ENCODE measurements around the gene CYTH1.

The CYTH1 gene

DNA sequence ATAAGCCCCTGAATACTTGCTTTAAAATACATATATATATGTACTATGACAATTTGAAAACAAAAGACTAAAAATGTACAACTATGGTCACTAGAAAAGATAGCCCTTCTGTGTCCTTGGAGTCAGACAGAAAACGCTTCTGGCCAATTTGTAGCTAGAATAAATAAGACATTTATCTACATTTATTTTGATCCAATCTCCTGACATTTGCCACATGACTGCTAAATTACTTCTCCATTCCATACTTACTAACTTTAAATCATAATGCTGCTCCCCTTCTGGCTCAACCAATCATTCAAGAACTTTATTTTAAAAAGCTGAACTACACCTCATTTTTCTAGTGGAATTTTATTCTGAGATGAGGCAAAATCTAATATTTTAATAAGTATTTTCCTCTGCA is 65.8 kb downstream of the CYTH1 start:
- TF ChIP-seq, protein P1, sequence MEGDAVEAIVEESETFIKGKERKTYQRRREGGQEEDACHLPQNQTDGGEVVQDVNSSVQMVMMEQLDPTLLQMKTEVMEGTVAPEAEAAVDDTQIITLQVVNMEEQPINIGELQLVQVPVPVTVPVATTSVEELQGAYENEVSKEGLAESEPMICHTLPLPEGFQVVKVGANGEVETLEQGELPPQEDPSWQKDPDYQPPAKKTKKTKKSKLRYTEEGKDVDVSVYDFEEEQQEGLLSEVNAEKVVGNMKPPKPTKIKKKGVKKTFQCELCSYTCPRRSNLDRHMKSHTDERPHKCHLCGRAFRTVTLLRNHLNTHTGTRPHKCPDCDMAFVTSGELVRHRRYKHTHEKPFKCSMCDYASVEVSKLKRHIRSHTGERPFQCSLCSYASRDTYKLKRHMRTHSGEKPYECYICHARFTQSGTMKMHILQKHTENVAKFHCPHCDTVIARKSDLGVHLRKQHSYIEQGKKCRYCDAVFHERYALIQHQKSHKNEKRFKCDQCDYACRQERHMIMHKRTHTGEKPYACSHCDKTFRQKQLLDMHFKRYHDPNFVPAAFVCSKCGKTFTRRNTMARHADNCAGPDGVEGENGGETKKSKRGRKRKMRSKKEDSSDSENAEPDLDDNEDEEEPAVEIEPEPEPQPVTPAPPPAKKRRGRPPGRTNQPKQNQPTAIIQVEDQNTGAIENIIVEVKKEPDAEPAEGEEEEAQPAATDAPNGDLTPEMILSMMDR (IDR thresholded peaks at IDR 0.05; ENCODE audit: poor library complexity, severe bottlenecking), result no peak
- Histone ChIP-seq H3K4me3 (ENCODE audit: severe bottlenecking) (no peak overlapping the region), H3K9me3 (ENCODE audit: severe bottlenecking) (no peaks in the 10 kb centered on the region), H3K4me1 (ENCODE audit: insufficient read depth, poor library complexity, severe bottlenecking) (peaks cover 38% of the 10 kb centered on the region), H3K27ac (ENCODE audit: poor library complexity, severe bottlenecking) (peak overlapping the region; percentile 60), H3K27me3 (ENCODE audit: insufficient read depth, poor library complexity, severe bottlenecking) (no peaks in the 10 kb centered on the region), H3K36me3 (ENCODE audit: low read depth) (no peaks in the 10 kb centered on the region)
- ATAC-seq (ENCODE audit: low read depth), result no peak
- DNase-seq (ENCODE audit: low spot score), result no peak

DNA sequence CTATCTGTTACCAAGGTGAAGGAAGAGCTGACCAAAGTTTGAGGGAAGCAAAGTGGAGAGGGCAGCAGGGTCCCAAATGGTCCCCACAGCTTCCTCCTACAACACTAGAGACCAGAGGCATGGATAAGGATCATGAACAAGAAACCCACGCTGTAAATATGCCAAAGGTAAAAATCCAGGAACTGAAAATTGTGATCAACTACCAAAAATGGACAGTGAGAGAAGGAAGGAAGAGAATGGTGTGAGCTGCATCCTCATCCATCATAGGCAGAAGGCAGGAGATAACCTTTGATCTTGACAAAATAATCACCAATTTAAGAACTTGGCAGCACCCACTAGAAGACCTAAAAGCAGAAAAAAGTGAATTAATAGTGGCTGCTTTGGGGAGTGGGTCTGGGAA is 66.2 kb downstream of the CYTH1 start:
- Histone ChIP-seq H3K4me3 (ENCODE audit: severe bottlenecking) (no peak overlapping the region), H3K27me3 (ENCODE audit: insufficient read depth, poor library complexity, severe bottlenecking) (no peaks in the 10 kb centered on the region), H3K9me3 (ENCODE audit: severe bottlenecking) (no peaks in the 10 kb centered on the region), H3K4me1 (ENCODE audit: insufficient read depth, poor library complexity, severe bottlenecking) (peaks cover 38% of the 10 kb centered on the region), H3K36me3 (ENCODE audit: low read depth) (no peaks in the 10 kb centered on the region), H3K27ac (ENCODE audit: poor library complexity, severe bottlenecking) (no peak overlapping the region)
- DNase-seq (ENCODE audit: low spot score) (no peak), ATAC-seq (ENCODE audit: low read depth) (no peak)
- TF ChIP-seq, protein P1 (IDR thresholded peaks at IDR 0.05; ENCODE audit: poor library complexity, severe bottlenecking), result no peak

DNA sequence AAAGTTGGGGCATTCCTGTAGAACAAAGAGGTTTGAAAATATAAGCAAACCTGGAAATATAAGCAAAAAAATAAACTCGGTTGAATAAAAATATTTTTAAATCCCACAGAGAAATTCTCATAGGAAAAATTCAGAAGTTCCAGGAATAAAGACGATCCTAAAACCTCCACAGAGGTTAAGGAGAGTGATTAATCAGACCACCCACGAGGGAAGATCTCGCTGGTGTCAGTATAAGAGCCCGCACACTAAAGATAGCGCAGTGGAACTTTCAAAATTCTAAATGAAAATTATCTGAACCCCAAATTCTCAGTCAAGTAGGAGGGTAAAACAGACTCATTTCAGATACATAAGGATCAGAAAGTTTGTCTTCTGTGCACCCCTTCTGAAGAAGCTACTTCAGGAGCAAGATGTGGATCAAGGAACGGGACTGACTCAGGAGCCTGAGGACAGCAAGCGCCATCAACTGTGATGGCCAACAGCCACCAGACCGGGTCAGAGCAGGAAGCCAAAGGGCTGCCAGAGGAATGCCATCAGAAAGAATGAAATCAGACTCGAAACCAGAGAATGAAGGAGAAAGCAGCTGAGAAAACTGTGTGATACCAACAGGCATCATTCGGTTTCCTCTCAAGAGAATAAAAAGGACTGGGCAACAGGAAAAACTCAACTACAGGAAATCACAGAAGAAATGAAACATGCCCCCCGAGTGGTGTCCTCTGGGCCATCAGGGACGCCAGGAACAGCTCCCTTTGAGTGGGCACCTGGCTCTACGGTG is 66.9 kb downstream of the CYTH1 start:
- Histone ChIP-seq H3K27me3 (ENCODE audit: insufficient read depth, poor library complexity, severe bottlenecking) (no peaks in the 10 kb centered on the region), H3K4me3 (ENCODE audit: severe bottlenecking) (no peak overlapping the region), H3K4me1 (ENCODE audit: insufficient read depth, poor library complexity, severe bottlenecking) (peaks cover 38% of the 10 kb centered on the region), H3K36me3 (ENCODE audit: low read depth) (no peaks in the 10 kb centered on the region), H3K9me3 (ENCODE audit: severe bottlenecking) (no peaks in the 10 kb centered on the region), H3K27ac (ENCODE audit: poor library complexity, severe bottlenecking) (no peak overlapping the region)
- DNase-seq (ENCODE audit: low spot score), result no peak
- ATAC-seq (ENCODE audit: low read depth), result no peak
- TF ChIP-seq, protein P1 (IDR thresholded peaks at IDR 0.05; ENCODE audit: poor library complexity, severe bottlenecking), result no peak

DNA sequence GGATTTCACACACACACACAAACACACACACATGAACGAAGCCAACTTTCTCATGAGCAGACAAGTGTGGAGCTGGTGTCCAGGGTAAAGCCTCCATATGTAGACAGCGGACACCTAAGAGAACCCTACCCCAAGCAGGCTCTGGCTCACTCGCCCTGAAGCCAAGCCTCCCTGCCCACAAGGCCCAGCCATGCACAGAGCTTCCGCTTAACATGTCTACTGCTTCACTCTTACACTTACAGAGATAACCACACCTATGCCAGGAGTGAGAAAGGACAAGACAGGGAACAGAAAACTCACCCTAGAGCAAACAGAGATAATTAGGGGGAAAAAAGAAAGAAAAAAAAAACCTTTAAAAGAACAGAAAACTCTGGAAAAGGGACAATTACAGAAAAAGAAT is 67.5 kb downstream of the CYTH1 start:
- no peak for ATAC-seq (ENCODE audit: low read depth)
- no peaks in the 10 kb centered on the region for H3K27me3 ChIP-seq (ENCODE audit: insufficient read depth, poor library complexity, severe bottlenecking)
- no peak overlapping the region for H3K4me3 ChIP-seq (ENCODE audit: severe bottlenecking)
- TF ChIP-seq, protein P1 (IDR thresholded peaks at IDR 0.05; ENCODE audit: poor library complexity, severe bottlenecking), result no peak
- DNase-seq (ENCODE audit: low spot score), result no peak
- H3K36me3 ChIP-seq (ENCODE audit: low read depth), result no peaks in the 10 kb centered on the region; the same call in 1 of the 2 replicates
- H3K4me1 ChIP-seq (ENCODE audit: insufficient read depth, poor library complexity, severe bottlenecking), result peaks cover 35% of the 10 kb centered on the region
- H3K9me3 ChIP-seq (ENCODE audit: severe bottlenecking), result no peaks in the 10 kb centered on the region
- no peak overlapping the region for H3K27ac ChIP-seq (ENCODE audit: poor library complexity, severe bottlenecking)

DNA sequence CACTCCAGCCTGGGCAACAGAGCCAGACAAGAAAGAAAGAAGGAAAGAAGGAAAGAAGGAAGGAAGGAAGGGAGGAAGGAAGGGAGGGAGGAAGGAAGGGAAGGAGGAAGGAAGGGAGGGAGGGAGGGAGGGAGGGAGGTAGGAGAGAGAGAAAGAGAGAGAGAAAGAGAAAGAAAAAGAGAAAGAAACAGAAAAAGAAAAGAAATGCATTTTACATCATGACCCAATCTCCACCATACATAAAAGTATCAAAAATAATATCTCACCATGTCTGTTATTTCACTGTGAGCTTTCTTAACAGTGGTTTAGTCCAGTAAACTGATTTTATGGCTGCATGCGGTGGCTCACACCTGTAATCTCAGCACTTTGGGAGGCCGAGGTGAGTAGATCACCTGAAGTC is 70.0 kb downstream of the CYTH1 start:
- no peaks in the 10 kb centered on the region for H3K9me3 ChIP-seq (ENCODE audit: severe bottlenecking)
- H3K4me3 ChIP-seq (ENCODE audit: severe bottlenecking), result no peak overlapping the region
- TF ChIP-seq, protein P1 (IDR thresholded peaks at IDR 0.05; ENCODE audit: poor library complexity, severe bottlenecking), result no peak
- H3K27ac ChIP-seq (ENCODE audit: poor library complexity, severe bottlenecking), result no peak overlapping the region
- DNase-seq (ENCODE audit: low spot score) (no peak), ATAC-seq (ENCODE audit: low read depth) (no peak)
- H3K4me1 ChIP-seq (ENCODE audit: insufficient read depth, poor library complexity, severe bottlenecking), result peaks cover 28% of the 10 kb centered on the region
- no peaks in the 10 kb centered on the region for H3K27me3 ChIP-seq (ENCODE audit: insufficient read depth, poor library complexity, severe bottlenecking)
- peaks cover 20% of the 10 kb centered on the region for H3K36me3 ChIP-seq (ENCODE audit: low read depth)

Data from RWPE2 (cell line).